ENCODE data around the gene ZNF594. TPM values are rescaled to one million over a fixed set of nuclear protein-coding genes. Genes with fewer than 3 reads are reported as not detected.

Gene ZNF594
- total RNA-seq, 1 experiment from 2014 or later, result 12.5 TPM

DNA sequence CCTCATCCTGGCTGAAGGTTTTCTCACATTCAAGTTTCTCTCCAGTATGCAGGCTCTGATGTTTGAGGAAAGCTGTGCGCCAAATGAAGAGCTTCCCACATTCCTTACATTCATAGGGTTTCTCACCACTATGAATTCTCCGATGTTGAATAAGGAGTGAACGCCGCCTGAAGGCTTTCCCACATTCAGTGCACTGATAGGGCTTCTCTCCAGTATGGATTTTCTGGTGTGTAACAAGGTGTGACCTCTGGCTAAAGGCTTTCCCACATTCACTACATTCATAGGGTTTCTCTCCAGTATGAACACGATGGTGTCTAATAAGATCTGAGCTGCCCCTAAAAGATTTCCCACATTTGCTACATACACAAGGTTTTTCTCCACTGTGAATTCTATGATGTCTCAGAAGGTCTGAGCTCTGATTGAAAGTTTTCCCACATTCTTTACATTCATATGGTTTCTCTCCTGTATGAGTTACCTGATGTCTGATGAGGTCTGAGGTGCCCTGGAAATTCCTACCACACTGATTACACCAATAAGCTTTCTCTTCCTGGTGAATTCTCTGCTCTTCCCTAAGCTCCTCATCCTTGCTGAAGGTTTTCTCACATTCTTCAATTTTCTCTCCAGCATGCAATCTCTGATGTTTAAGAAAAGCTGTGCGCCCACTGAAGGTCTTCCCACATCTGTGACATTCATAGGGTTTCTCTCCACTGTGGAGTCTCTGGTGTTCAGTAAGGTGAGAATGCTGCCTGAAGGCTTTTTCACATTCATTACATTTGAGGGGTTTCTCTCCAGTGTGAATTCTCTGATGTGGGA is 8.9 kb downstream of the ZNF594 start:
- no peak overlapping the region for H3K27ac Mint-ChIP-seq
- no peak overlapping the region for H3K4ac ChIP-seq (ENCODE audit: low read depth, low read length)
- peaks cover 88 to 97% (median 89%) of the 10 kb centered on the region in 3 experiments for H3K36me3 Mint-ChIP-seq (ENCODE audit: insufficient read depth in 1 of 3, low read depth in 3 of 3)

More for the DNA sequence above, 8.9 kb downstream of the ZNF594 start:
- Histone ChIP-seq H2BK120ac (ENCODE audit: low read depth, low read length, poor library complexity, severe bottlenecking) (no peak overlapping the region), H4K91ac (ENCODE audit: insufficient read length, low read depth, low read length) (no peak overlapping the region), H2BK12ac (ENCODE audit: insufficient read length, low read depth, low read length) (no peak overlapping the region), H4K5ac (ENCODE audit: insufficient read length, low read depth, low read length) (no peak overlapping the region), H4K8ac (replicated peaks; ENCODE audit: insufficient read length, low read depth, low read length) (no peak overlapping the region), H3K27me3 (ENCODE audit: insufficient read depth, low read length) (no peaks in the 10 kb centered on the region), H3K23ac (ENCODE audit: insufficient read length, low read depth, low read length) (no peak overlapping the region), H2AK5ac (ENCODE audit: insufficient read length, low read length) (no peak overlapping the region), H3K4me2 (ENCODE audit: insufficient read depth, insufficient read length, low read length) (no peak overlapping the region), H3K23me2 (ENCODE audit: insufficient read length, low read depth, low read length, poor library complexity, severe bottlenecking) (no peaks in the 10 kb centered on the region), H3K9me3 (ENCODE audit: control insufficient read depth, low read depth, low read length) (peaks cover 89% of the 10 kb centered on the region), H3K79me1 (ENCODE audit: insufficient read depth, low read depth, low read length, poor library complexity, severe bottlenecking) (no peaks in the 10 kb centered on the region), H2AFZ (ENCODE audit: low read length) (no peak overlapping the region), H3T11ph (ENCODE audit: low read length) (no peak overlapping the region), H3K79me2 (ENCODE audit: insufficient read depth, low read length) (no peaks in the 10 kb centered on the region), H3K18ac (ENCODE audit: insufficient read length, low read depth, low read length) (no peak overlapping the region), H4K20me1 (ENCODE audit: control insufficient read depth, insufficient read depth, insufficient read length) (no peaks in the 10 kb centered on the region), H3K56ac (ENCODE audit: insufficient read length, low read depth, low read length) (no peak overlapping the region), H2BK20ac (ENCODE audit: low read depth, low read length, poor library complexity, severe bottlenecking) (no peak overlapping the region), H3K14ac (ENCODE audit: insufficient read depth, low read length) (no peak overlapping the region), H2BK15ac (ENCODE audit: low read depth, low read length) (no peak overlapping the region), H3K4me1 (ENCODE audit: insufficient read depth, low read length) (no peaks in the 10 kb centered on the region), H3K27ac (ENCODE audit: insufficient read length, low read depth, low read length) (no peak overlapping the region), H3K9ac (ENCODE audit: extremely low read depth, insufficient read length, low read length) (no peak overlapping the region), H2BK5ac (ENCODE audit: insufficient read length, low read length) (no peak overlapping the region)
- TF ChIP-seq, protein P1, sequence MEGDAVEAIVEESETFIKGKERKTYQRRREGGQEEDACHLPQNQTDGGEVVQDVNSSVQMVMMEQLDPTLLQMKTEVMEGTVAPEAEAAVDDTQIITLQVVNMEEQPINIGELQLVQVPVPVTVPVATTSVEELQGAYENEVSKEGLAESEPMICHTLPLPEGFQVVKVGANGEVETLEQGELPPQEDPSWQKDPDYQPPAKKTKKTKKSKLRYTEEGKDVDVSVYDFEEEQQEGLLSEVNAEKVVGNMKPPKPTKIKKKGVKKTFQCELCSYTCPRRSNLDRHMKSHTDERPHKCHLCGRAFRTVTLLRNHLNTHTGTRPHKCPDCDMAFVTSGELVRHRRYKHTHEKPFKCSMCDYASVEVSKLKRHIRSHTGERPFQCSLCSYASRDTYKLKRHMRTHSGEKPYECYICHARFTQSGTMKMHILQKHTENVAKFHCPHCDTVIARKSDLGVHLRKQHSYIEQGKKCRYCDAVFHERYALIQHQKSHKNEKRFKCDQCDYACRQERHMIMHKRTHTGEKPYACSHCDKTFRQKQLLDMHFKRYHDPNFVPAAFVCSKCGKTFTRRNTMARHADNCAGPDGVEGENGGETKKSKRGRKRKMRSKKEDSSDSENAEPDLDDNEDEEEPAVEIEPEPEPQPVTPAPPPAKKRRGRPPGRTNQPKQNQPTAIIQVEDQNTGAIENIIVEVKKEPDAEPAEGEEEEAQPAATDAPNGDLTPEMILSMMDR (conservative IDR thresholded peaks at IDR 0.05), result no peak
- WGBS (ENCODE audit: extremely low coverage, insufficient read length, low lambda C conversion rate), result no CpG with 5 or more reads among the region's 6 CpGs
- H3K27me3 Mint-ChIP-seq (ENCODE audit: low read depth), result peaks cover 51% of the 10 kb centered on the region
- no peak for DNase-seq
- no peak overlapping the region for H3K4me3 Mint-ChIP-seq
- H3K9me3 Mint-ChIP-seq, result peaks cover 95 to 96% of the 10 kb centered on the region in 2 experiments
- no peaks in the 10 kb centered on the region for H3K4me1 Mint-ChIP-seq

Measured in H9 (cell line).